ENCODE data around the gene RP9.
A peak's percentile ranks its signal among the peaks of the same experiment; 100 is the strongest.

Gene RP9

GRCh38 chr7:33067921-33068320 is 41.3 kb downstream of the RP9 start:
- no peak for ATAC-seq (replicated peaks)
- no peak overlapping the region for H3K27ac Mint-ChIP-seq
- DNase-seq: no peak
- peaks cover 5% of the 10 kb centered on the region for H3K36me3 Mint-ChIP-seq (ENCODE audit: insufficient read depth)
- no peak overlapping the region for H3K4me3 Mint-ChIP-seq
- peaks cover 5% of the 10 kb centered on the region in 2 donors for H3K4me1 Mint-ChIP-seq (ENCODE audit: low read depth in 2 of 2)
- peaks cover 19 to 36% of the 10 kb centered on the region in 2 donors for H3K27me3 Mint-ChIP-seq
- H3K9me3 Mint-ChIP-seq: peaks cover 6% of the 10 kb centered on the region in 2 donors

DNA sequence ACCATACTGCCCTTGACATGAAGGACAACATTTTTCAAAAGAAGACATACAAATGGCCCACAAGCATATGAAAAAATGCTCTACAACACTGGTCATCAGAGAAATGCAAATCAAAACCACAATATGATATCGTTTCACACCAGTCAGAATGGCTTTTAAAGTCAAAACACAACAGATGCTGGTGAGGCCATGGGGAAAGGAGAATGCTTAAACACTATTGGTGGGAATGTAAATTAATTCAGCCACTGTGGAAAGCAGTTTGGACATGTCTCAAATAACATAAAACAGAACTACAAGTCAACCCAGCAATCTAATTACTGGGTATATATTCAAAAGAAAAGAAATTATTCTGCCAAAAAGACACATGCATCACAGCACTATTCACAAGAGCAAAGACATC is 42.4 kb downstream of the RP9 start:
- Mint-ChIP-seq H3K27me3 (peaks cover 10 to 24% of the 10 kb centered on the region in 2 donors), H3K9me3 (peaks cover 6% of the 10 kb centered on the region in 2 donors), H3K36me3 (ENCODE audit: insufficient read depth) (peaks cover 9% of the 10 kb centered on the region), H3K27ac (no peak overlapping the region), H3K4me3 (no peak overlapping the region), H3K4me1 (ENCODE audit: low read depth in 2 of 2) (peaks cover 5 to 8% of the 10 kb centered on the region in 2 donors)
- ATAC-seq (replicated peaks): no peak
- DNase-seq: no peak

DNA sequence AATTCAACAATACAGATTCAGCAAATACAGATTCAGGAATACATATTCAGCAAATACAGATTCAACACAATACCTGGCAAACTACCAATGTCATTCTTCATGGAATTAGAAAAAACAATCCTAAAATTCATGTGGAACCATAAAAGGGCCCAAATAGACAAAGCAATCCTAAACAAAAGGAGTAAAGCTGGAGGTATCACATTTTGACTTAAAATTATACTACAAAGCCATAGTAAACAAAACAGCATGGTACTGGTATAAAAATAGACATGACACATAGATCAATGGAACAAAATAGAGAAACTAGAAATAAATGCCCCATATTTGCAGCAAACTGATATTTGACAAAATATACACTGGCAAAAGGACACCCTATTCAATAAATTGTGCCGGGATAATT is 43.2 kb downstream of the RP9 start:
- H3K4me1 Mint-ChIP-seq (ENCODE audit: low read depth in 2 of 2): peaks cover 5 to 13% of the 10 kb centered on the region in 2 donors
- peak overlapping the region in 1 of 2 donors; percentile 55 for H3K27ac Mint-ChIP-seq
- peaks cover 11% of the 10 kb centered on the region for H3K36me3 Mint-ChIP-seq (ENCODE audit: insufficient read depth)
- DNase-seq: no peak
- H3K4me3 Mint-ChIP-seq: no peak overlapping the region
- peaks cover 10 to 16% of the 10 kb centered on the region in 2 donors for H3K27me3 Mint-ChIP-seq
- no peak for ATAC-seq (replicated peaks)
- H3K9me3 Mint-ChIP-seq: peaks cover 6% of the 10 kb centered on the region in 2 donors

- Mint-ChIP-seq H3K27me3 (peaks cover 0 to 10% of the 10 kb centered on the region in 2 donors), H3K9me3 (peaks cover 4 to 6% of the 10 kb centered on the region in 2 donors), H3K27ac (peak overlapping the region; percentile 93), H3K36me3 (ENCODE audit: insufficient read depth) (peaks cover 11% of the 10 kb centered on the region), H3K4me1 (ENCODE audit: low read depth in 2 of 2) (peaks cover 20 to 35% of the 10 kb centered on the region in 2 donors), H3K4me3 (peak overlapping the region; percentile 96 to 97)
- DNase-seq (peak; percentile 85 to 90 (median 88)), ATAC-seq (replicated peaks) (peak; percentile 86)
Observed at GRCh38 chr7:33062782-33063443, 46.3 kb downstream of the RP9 start.

DNA sequence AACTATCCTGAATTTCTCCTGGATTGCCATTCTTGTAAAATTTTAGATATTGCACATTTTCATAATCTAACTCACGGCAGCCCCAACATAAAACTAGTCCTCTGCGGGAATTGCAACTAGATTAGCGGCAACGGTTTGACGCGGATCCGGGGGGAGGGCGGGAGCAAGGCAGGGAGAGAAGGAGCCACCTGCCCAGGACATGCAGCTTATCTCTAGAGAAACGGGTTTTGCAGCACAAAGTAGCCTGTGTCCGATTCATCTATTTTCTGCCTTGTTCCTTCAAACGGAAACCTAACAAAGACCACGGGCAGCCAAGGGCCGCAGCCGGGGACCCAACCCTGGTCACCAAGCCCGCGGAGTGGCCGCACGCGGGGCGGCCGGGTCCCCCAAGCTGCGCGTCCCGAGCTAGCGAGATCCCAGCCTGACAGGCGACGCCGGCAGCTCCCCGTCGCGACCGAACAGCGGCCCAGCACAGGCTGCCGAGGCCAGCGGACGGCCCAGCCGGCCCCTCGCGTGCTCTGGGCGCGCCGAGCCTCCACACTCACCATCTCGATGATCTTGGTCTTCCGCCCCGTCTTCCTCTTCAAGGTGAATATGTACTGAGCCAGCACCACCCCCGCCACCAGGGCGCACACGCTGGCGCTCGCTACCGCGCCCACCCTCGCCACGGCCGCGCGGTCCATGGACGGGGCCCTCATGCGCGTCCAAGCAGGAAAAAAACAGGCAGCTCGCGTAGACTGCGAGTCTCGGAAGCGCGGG is 47.0 kb downstream of the RP9 start, which contains the start of gene NT5C3A:
Gene NT5C3A, minus strand, starts transcription at position 754 of the 759 bp plus-strand sequence. Its CDS starts 71 bp downstream, at position 683.
- peaks cover 11% of the 10 kb centered on the region for H3K36me3 Mint-ChIP-seq (ENCODE audit: insufficient read depth)
- peaks cover 20 to 41% of the 10 kb centered on the region in 2 donors for H3K4me1 Mint-ChIP-seq (ENCODE audit: low read depth in 2 of 2)
- H3K27ac Mint-ChIP-seq: peak within 1 kb of the TSS; percentile 93
- H3K27me3 Mint-ChIP-seq: peaks cover 0 to 10% of the 10 kb centered on the region in 2 donors
- H3K9me3 Mint-ChIP-seq: peaks cover 4 to 6% of the 10 kb centered on the region in 2 donors
- peak in 1 of 3 experiments; percentile 6 for DNase-seq
- H3K4me3 Mint-ChIP-seq: peak within 1 kb of the TSS; percentile 96 to 97
- no peak for ATAC-seq (replicated peaks)

DNA sequence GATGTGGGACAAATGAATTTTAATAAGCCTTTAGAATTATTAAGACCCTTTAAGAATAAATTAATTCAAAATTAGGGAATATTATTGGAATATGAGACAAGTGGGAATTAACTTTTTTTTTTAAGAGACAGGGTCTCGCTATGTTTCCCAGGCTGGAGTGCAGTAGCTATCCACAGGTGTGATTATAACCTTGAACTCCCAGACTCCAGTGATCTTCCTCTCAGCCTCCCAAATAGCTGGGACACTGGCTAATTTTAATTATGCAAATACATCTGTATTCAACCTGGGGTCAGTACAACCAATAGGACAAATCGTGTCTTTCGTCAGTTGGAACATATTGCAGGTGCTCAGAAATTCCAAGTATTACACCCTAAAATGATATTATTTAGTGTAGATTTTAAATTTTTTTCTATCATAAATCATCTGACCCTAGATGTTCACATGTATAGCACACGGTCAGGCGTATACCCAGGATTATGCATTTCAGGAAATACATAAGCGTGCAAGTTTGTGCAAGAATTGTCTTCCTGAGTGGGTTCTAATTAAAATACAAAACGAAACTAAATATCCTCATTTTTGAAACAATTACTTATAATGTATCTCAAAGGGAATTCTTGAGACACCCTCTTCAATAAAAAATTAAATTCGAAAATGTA is 47.8 kb downstream of the RP9 start:
- Mint-ChIP-seq H3K9me3 (peaks cover 3 to 6% of the 10 kb centered on the region in 2 donors), H3K27me3 (peaks cover 0 to 4% of the 10 kb centered on the region in 2 donors), H3K27ac (peak overlapping the region; percentile 93), H3K4me3 (peak overlapping the region; percentile 96 to 97), H3K36me3 (ENCODE audit: insufficient read depth) (peaks cover 15% of the 10 kb centered on the region), H3K4me1 (ENCODE audit: low read depth in 2 of 2) (peaks cover 20 to 45% of the 10 kb centered on the region in 2 donors)
- no peak for ATAC-seq (replicated peaks)
- DNase-seq: no peak

DNA sequence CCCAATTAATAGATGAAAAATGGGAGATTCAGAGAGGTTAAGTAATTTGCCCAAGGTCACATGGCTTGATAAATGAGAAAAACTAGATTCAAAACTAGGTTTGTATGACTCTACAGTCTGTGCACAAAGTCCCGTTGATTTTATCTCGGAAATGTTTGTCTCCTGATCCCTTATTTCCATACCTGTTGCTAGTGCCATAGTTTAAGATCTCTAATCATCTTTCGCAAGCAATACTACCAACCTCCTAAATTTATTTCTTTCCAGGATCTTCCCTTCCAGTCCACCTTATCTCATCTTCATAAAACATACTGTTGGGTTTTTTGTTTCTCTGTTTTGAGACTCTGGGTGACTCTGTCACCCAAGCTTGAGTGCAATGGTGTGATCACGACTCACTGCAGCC is 49.6 kb downstream of the RP9 start:
- Mint-ChIP-seq H3K36me3 (ENCODE audit: insufficient read depth) (peaks cover 15% of the 10 kb centered on the region), H3K4me1 (ENCODE audit: low read depth in 2 of 2) (peaks cover 23 to 61% of the 10 kb centered on the region in 2 donors), H3K4me3 (peak overlapping the region in 1 of 2 donors; percentile 41), H3K27me3 (no peaks in the 10 kb centered on the region), H3K27ac (peak overlapping the region in 1 of 2 donors; percentile 65), H3K9me3 (no peaks in the 10 kb centered on the region)
- ATAC-seq (replicated peaks) (no peak), DNase-seq (no peak)

DNA sequence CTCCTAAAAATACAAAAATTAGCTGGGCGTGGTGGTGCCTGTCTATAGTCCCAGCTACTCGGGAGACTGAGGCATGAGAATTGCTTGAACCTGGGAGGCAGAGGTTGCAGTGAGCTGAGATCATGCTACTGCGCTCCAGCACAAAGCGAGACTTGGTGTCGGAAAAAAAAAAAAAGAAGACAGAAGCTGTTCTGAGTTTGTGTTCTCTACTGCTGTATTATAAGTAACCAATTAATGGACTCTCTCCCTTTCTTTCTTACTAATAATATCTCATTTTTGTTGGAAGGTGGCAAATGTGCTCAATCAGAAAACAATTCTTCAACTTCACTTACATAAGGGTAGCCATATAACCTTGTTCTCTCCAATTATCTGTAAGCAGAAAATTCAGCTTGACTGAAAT is 54.0 kb downstream of the RP9 start:
- H3K36me3 Mint-ChIP-seq (ENCODE audit: insufficient read depth): peaks cover 10% of the 10 kb centered on the region
- ATAC-seq (replicated peaks): no peak
- H3K4me3 Mint-ChIP-seq: peak overlapping the region in 1 of 2 donors; percentile 35
- no peak for DNase-seq
- H3K4me1 Mint-ChIP-seq (ENCODE audit: low read depth in 2 of 2): peaks cover 28 to 64% of the 10 kb centered on the region in 2 donors
- no peaks in the 10 kb centered on the region for H3K9me3 Mint-ChIP-seq
- no peaks in the 10 kb centered on the region for H3K27me3 Mint-ChIP-seq
- peak overlapping the region; percentile 86 to 91 for H3K27ac Mint-ChIP-seq

DNA sequence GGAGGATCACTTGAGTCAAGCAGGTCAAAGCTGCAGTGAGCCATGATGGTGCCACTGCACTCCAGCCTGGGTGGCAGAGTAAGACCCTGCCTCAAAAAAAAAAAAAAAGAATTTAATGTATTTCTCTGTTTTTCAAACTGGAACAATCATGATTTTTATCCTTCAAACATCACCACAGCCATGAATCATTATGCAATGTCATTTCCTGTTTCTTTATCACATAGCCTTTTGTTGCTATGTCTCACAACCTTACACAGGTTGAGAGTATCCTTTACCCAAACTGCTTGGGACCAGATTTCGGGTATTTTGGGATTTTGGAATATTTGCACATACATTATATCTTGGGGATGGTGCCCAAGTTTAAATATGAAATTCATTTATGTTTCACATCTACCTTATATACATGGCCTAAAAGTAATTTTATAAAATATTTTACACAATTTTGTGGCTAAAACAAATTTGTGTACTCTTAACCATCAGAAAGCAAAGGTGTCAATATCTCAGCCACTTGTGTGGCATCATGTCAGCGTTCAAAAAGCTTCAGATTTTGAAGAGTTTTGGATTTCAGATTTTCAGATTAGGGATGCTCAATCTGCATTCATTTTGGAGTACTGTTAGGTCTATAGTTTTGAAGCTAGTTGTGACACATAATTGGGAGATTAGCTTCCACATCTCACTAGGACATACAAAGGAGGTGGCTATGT is 54.8 kb downstream of the RP9 start:
- Mint-ChIP-seq H3K36me3 (ENCODE audit: insufficient read depth) (peaks cover 10% of the 10 kb centered on the region), H3K4me3 (peak overlapping the region; percentile 23 to 35), H3K27ac (peak overlapping the region; percentile 86 to 91), H3K9me3 (no peaks in the 10 kb centered on the region), H3K4me1 (ENCODE audit: low read depth in 2 of 2) (peaks cover 24 to 57% of the 10 kb centered on the region in 2 donors), H3K27me3 (no peaks in the 10 kb centered on the region)
- ATAC-seq (replicated peaks) (peak; percentile 88), DNase-seq (no peak)

DNA sequence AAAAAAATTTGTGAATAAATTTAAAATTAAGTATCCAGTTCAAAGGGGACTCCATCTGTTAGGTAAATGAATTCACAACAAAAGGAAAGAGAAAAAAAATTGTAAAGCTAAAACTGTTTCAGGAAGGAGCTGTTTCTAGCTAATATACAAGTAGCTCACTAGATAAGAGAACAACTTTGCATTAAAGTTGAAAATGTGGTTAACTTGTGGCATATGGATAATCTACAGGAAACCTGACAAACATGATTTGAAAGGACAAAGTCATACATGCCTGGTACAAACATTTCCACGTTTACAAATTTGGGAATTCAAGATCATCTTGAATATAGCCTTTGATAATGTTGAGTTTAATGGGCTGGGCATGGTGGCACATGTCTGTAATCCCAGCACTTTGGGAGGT is 55.5 kb downstream of the RP9 start:
- Mint-ChIP-seq H3K4me3 (peak overlapping the region in 1 of 2 donors; percentile 23), H3K9me3 (no peaks in the 10 kb centered on the region), H3K27me3 (no peaks in the 10 kb centered on the region), H3K27ac (peak overlapping the region; percentile 86 to 91), H3K36me3 (ENCODE audit: insufficient read depth) (peaks cover 10% of the 10 kb centered on the region), H3K4me1 (ENCODE audit: low read depth in 2 of 2) (peaks cover 19 to 53% of the 10 kb centered on the region in 2 donors)
- no peak for ATAC-seq (replicated peaks)
- DNase-seq: no peak

GRCh38 chr7:33050535-33051318 is 58.5 kb downstream of the RP9 start:
- DNase-seq (peak; percentile 28 to 39 (median 38)), ATAC-seq (replicated peaks) (peak; percentile 61)
- Mint-ChIP-seq H3K9me3 (no peaks in the 10 kb centered on the region), H3K36me3 (ENCODE audit: insufficient read depth) (peaks cover 6% of the 10 kb centered on the region), H3K27ac (peak overlapping the region in 1 of 2 donors; percentile 49), H3K4me3 (peak overlapping the region in 1 of 2 donors; percentile 14), H3K4me1 (ENCODE audit: low read depth in 2 of 2) (peaks cover 17 to 42% of the 10 kb centered on the region in 2 donors), H3K27me3 (no peaks in the 10 kb centered on the region)

DNA sequence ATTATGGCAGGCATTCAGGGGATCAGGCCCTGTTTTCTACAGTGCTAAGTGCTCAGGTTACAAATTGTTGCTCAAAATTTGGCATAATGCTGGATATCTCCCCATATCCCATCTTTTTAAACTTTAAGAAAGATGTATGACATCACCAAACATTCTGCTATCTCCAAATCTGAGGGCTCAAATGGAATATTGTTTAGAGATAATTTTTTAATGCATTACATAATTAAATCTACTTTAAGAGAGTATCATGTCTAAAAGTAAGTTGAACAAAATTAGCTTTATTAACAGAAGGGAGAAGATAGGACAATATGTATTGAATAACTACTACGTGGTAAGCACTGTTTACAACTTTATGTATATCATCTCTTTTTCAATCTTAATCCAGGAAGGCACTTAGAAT is 60.5 kb downstream of the RP9 start:
- no peak overlapping the region for H3K4me3 Mint-ChIP-seq
- no peaks in the 10 kb centered on the region for H3K9me3 Mint-ChIP-seq
- H3K36me3 Mint-ChIP-seq (ENCODE audit: insufficient read depth): peaks cover 6% of the 10 kb centered on the region
- no peak overlapping the region for H3K27ac Mint-ChIP-seq
- H3K27me3 Mint-ChIP-seq: no peaks in the 10 kb centered on the region
- ATAC-seq (replicated peaks) (no peak), DNase-seq (no peak)
- peaks cover 17 to 30% of the 10 kb centered on the region in 2 donors for H3K4me1 Mint-ChIP-seq (ENCODE audit: low read depth in 2 of 2)

Measured in effector memory CD8-positive, alpha-beta T cell (primary cell).